GM18861 (cell line): ENCODE results near the gene BAIAP3.
"Not testable (repeated sequence)": the region's sequence is repeated elsewhere in the genome, so short reads cannot be mapped to it uniquely, and the experiment has no call there.

Source experiments
- ATAC-seq: cut with Tn5 transposase; IDR thresholded peaks from one replicate; pipeline ENCODE4 v1.9.1; 2021; ENCODE audit not compliant: unreplicated experiment

Gene BAIAP3

GRCh38 chr16:1333149-1333812 is at the start of gene BAIAP3:
TSS of gene BAIAP3 (plus strand) at chr16:1333645. CDS start at chr16:1338550, 4,905 bp downstream.
- ATAC-seq = no peak

GRCh38 chr16:1283996-1284616 is 49.3 kb upstream of the BAIAP3 start:
- no peak for ATAC-seq

GRCh38 chr16:1285669-1286512 is 47.6 kb upstream of the BAIAP3 start:
- no peak for ATAC-seq

GRCh38 chr16:1286513-1287094 is 46.8 kb upstream of the BAIAP3 start:
- ATAC-seq = no peak

- no peak for ATAC-seq
Observed at GRCh38 chr16:1287982-1288670, 45.3 kb upstream of the BAIAP3 start.

GRCh38 chr16:1288813-1289476 is 44.5 kb upstream of the BAIAP3 start:
- no peak for ATAC-seq

- ATAC-seq = no peak
Observed at GRCh38 chr16:1289477-1289866, 44.0 kb upstream of the BAIAP3 start.

- ATAC-seq = no peak
Observed at GRCh38 chr16:1290063-1290501, 43.4 kb upstream of the BAIAP3 start.

GRCh38 chr16:1290860-1291575 is 42.4 kb upstream of the BAIAP3 start:
- ATAC-seq = no peak

GRCh38 chr16:1291576-1291974 is 41.9 kb upstream of the BAIAP3 start:
- no peak for ATAC-seq

- not testable (repeated sequence) for ATAC-seq
Observed at GRCh38 chr16:1292208-1292607, 41.2 kb upstream of the BAIAP3 start.

GRCh38 chr16:1292808-1293207 is 40.6 kb upstream of the BAIAP3 start:
- not testable (repeated sequence) for ATAC-seq

- no peak for ATAC-seq
Observed at GRCh38 chr16:1293921-1294656, 39.4 kb upstream of the BAIAP3 start.

- no peak for ATAC-seq
Observed at GRCh38 chr16:1295465-1295864, 38.0 kb upstream of the BAIAP3 start.

GRCh38 chr16:1296688-1297017 is 36.8 kb upstream of the BAIAP3 start:
- ATAC-seq = not testable (repeated sequence)

- ATAC-seq = no peak
Observed at GRCh38 chr16:1297018-1297696, 36.3 kb upstream of the BAIAP3 start.

GRCh38 chr16:1298406-1298805 is 35.0 kb upstream of the BAIAP3 start:
- ATAC-seq = no peak

GRCh38 chr16:1299012-1299867 is 34.2 kb upstream of the BAIAP3 start:
- no peak for ATAC-seq
